GM23338 (cell line): ENCODE results near the gene SLX9. TPM values are rescaled to one million over a fixed set of nuclear protein-coding genes. Genes with fewer than 3 reads are reported as not detected.

ENCODE experiments used
- ATAC-seq: fragments of 200-7000 bp; cut with Tn5 transposase; 3 replicates; pipeline ENCODE4 v1.9.1; 2020
- DNase-seq: peaks from one replicate; pipeline ENCODE4 v3.0.0-alpha.2; 2015; ENCODE audit warnings: low spot score
- H2AFZ ChIP-seq: fragments of 200-600 bp; sonication (generic); 2 replicates; pipeline ENCODE4 v1.8.0; 2016; ENCODE audit warnings: antibody characterized with exemption, mild to moderate bottlenecking, moderate library complexity
- H3F3A ChIP-seq: fragments of 200-600 bp; sonication (generic); replicated peaks from 2 replicates; pipeline ENCODE4 v1.8.0; 2017; ENCODE audit warnings: antibody characterized with exemption, mixed run types, low read depth
- H3K27ac ChIP-seq: fragments of 200-600 bp; sonication (generic); 2 replicates; pipeline ENCODE4 v1.6.1; 2016; ENCODE audit warnings: low read depth
- H3K27me3 ChIP-seq: fragments of 200-600 bp; sonication (generic); 2 replicates; pipeline ENCODE4 v1.8.0; 2016; ENCODE audit warnings: mild to moderate bottlenecking, mixed run types, moderate library complexity; ENCODE audit not compliant: insufficient read depth
- H3K36me3 ChIP-seq: fragments of 200-600 bp; sonication (generic); 2 replicates; pipeline ENCODE4 v1.8.0; 2016; ENCODE audit warnings: mild to moderate bottlenecking; ENCODE audit not compliant: insufficient read depth
- H3K4me1 ChIP-seq: fragments of 200-600 bp; sonication (generic); 2 replicates; pipeline ENCODE4 v1.8.0; 2016; ENCODE audit warnings: mild to moderate bottlenecking, moderate library complexity; ENCODE audit not compliant: insufficient read depth
- H3K4me2 ChIP-seq: fragments of 200-600 bp; sonication (generic); 2 replicates; pipeline ENCODE4 v1.7.1; 2017; ENCODE audit warnings: mixed run types
- H3K4me3 ChIP-seq: fragments of 200-600 bp; sonication (generic); 2 replicates; pipeline ENCODE4 v1.6.1; 2016; ENCODE audit warnings: mixed run types
- H3K79me2 ChIP-seq: fragments of 200-600 bp; sonication (generic); replicated peaks from 2 replicates; pipeline ENCODE4 v1.8.0; 2017; ENCODE audit warnings: mild to moderate bottlenecking; ENCODE audit not compliant: insufficient read depth
- H3K9me2 ChIP-seq: fragments of 200-600 bp; sonication (generic); 2 replicates; pipeline ENCODE4 v1.8.0; 2017; ENCODE audit not compliant: insufficient read depth
- H4K20me1 ChIP-seq: fragments of 200-600 bp; sonication (generic); replicated peaks from 2 replicates; pipeline ENCODE4 v1.8.0; 2017; ENCODE audit warnings: mild to moderate bottlenecking; ENCODE audit not compliant: insufficient read depth
- H3K27ac Mint-ChIP-seq: 2 replicates; pipeline ENCODE4 v1.8.0; 2020; ENCODE audit warnings: inconsistent platforms, mild to moderate bottlenecking, moderate library complexity, mixed read lengths
- H3K27me3 Mint-ChIP-seq: 3 replicates; pipeline ENCODE4 v1.8.0; 2022; ENCODE audit warnings: low read depth, mild to moderate bottlenecking, moderate library complexity, mixed read lengths, inconsistent platforms; ENCODE audit not compliant: insufficient read depth, poor library complexity
- H3K36me3 Mint-ChIP-seq: 3 replicates; pipeline ENCODE4 v1.8.0; 2021; ENCODE audit warnings: low read depth, mild to moderate bottlenecking, inconsistent platforms, moderate library complexity, mixed read lengths
- H3K4me1 Mint-ChIP-seq: 3 replicates; pipeline ENCODE4 v1.8.0; 2020; ENCODE audit warnings: mild to moderate bottlenecking, inconsistent platforms, mixed read lengths
- H3K4me3 Mint-ChIP-seq: 3 replicates; pipeline ENCODE4 v1.8.0; 2021; ENCODE audit warnings: moderate library complexity, mild to moderate bottlenecking, inconsistent platforms, mixed read lengths
- H3K9me3 Mint-ChIP-seq: 3 replicates; pipeline ENCODE4 v1.8.0; 2020; ENCODE audit warnings: moderate library complexity, mild to moderate bottlenecking, inconsistent platforms, mixed read lengths
- CREB1 ChIP-seq: fragments of 250-450 bp; sonication (Bioruptor Pico); IDR thresholded peaks from 2 replicates; pipeline ENCODE4 v1.5.0; 2020; ENCODE audit warnings: low read depth, mild to moderate bottlenecking, moderate library complexity
- CTCF ChIP-seq, 2 experiments: fragments of 200-600 bp in 1 of 2; sonication (generic) in 1 of 2; conservative IDR thresholded peaks; 2 replicates each; pipeline versions ENCODE4 v1.5.1 to v1.6.1; 2016 to 2017; ENCODE audit warnings: antibody characterized with exemption in 2 of 2, low read depth in 2 of 2, mild to moderate bottlenecking in 2 of 2, moderate library complexity in 1 of 2
- ETS1 ChIP-seq: IDR thresholded peaks from 2 replicates; pipeline ENCODE4 v1.6.1; 2016; ENCODE audit warnings: antibody characterized with exemption
- EZH2 ChIP-seq: fragments of 200-600 bp; sonication (generic); IDR thresholded peaks from one replicate; pipeline ENCODE4 v1.8.0; 2017; ENCODE audit warnings: antibody characterized with exemption, mild to moderate bottlenecking, low read depth; ENCODE audit not compliant: unreplicated experiment
- EZH2phosphoT487 ChIP-seq: fragments of 200-600 bp; sonication (generic); IDR thresholded peaks from one replicate; pipeline ENCODE4 v1.8.1; 2018; ENCODE audit warnings: antibody characterized with exemption; ENCODE audit not compliant: unreplicated experiment
- JUNB ChIP-seq: IDR thresholded peaks from one replicate; pipeline ENCODE4 v1.6.1; 2016; ENCODE audit warnings: antibody characterized with exemption; ENCODE audit not compliant: unreplicated experiment
- NANOG ChIP-seq: IDR thresholded peaks from 2 replicates; pipeline ENCODE4 v1.6.1; 2016; ENCODE audit warnings: antibody characterized with exemption, borderline replicate concordance
- POLR2AphosphoS5 ChIP-seq: IDR thresholded peaks from 2 replicates; pipeline ENCODE4 v1.6.1; 2016; ENCODE audit warnings: antibody characterized with exemption, low read depth
- REST ChIP-seq: IDR thresholded peaks from one replicate; pipeline ENCODE4 v1.6.1; 2018; ENCODE audit warnings: antibody characterized with exemption; ENCODE audit not compliant: unreplicated experiment
- STAT1 ChIP-seq: IDR thresholded peaks from one replicate; pipeline ENCODE4 v1.6.1; 2016; ENCODE audit warnings: antibody characterized with exemption; ENCODE audit not compliant: unreplicated experiment
- ZNF114 ChIP-seq: fragments of 250-450 bp; sonication (Bioruptor Pico); IDR thresholded peaks from 2 replicates; pipeline ENCODE4 v1.5.0; 2020; ENCODE audit warnings: mild to moderate bottlenecking, moderate library complexity
- ZNF331 ChIP-seq: fragments of 250-450 bp; sonication (Bioruptor Pico); IDR thresholded peaks from 2 replicates; pipeline ENCODE4 v1.5.0; 2020; ENCODE audit warnings: low read depth, mild to moderate bottlenecking, moderate library complexity
- ZNF462 ChIP-seq: fragments of 250-450 bp; sonication (Bioruptor Pico); IDR thresholded peaks from 2 replicates; pipeline ENCODE4 v1.5.0; 2020; ENCODE audit warnings: mild to moderate bottlenecking, moderate library complexity
- polyA plus RNA-seq: library from polyadenylated mRNA; unstranded; fragments of >200 nt; fragmentation: Nextera tagmentation; extraction: Ambion mirVana; gene quantifications from 2 replicates; pipeline ENCODE4 v1.2.1, GENCODE V29; 2016
- total RNA-seq: library from RNA; depleted of rRNA; stranded (reverse); fragments of >200 nt; shearing (Covaris generic); gene quantifications from 2 replicates; pipeline ENCODE4 v1.2.3, GENCODE V29; 2014

Gene SLX9
- total and polyA plus RNA-seq, 2 experiments from 2014 or later: 41.5 to 46.9 TPM

GRCh38 chr21:44974676-44975075, 34.8 kb downstream of the SLX9 start:
- H2AFZ ChIP-seq: no peak overlapping the region
- no peak overlapping the region for H3K4me3 Mint-ChIP-seq
- TF ChIP-seq STAT1: no peak
- no peak for TF ChIP-seq ZNF462
- no peak for TF ChIP-seq ZNF331
- no peak for TF ChIP-seq CTCF (conservative IDR thresholded peaks at IDR 0.05; ENCODE audit: low read depth in 2 of 2)
- TF ChIP-seq JUNB: no peak
- no peak for TF ChIP-seq REST
- TF ChIP-seq ZNF114: no peak
- TF ChIP-seq POLR2AphosphoS5: no peak
- no peak for TF ChIP-seq CREB1 (CRISPR knock-in tag)
- no peak for TF ChIP-seq NANOG
- no peak for TF ChIP-seq ETS1
- TF ChIP-seq EZH2phosphoT487: no peak
- TF ChIP-seq EZH2: no peak
- H3K27ac Mint-ChIP-seq: no peak overlapping the region
- 0 out of 2 replicates have a peak, but pooled peaks cover under 1% of the 10 kb centered on the region for H3K79me2 ChIP-seq
- no peaks in the 10 kb centered on the region for H3K9me2 ChIP-seq
- no peak overlapping the region for H3K4me2 ChIP-seq
- H3K27me3 ChIP-seq: no peaks in the 10 kb centered on the region
- H3K36me3 ChIP-seq: no peaks in the 10 kb centered on the region
- DNase-seq: no peak
- ATAC-seq: no peak
- no peaks in the 10 kb centered on the region for H3K4me1 ChIP-seq
- H3K4me1 Mint-ChIP-seq: peaks cover 15% of the 10 kb centered on the region
- no peaks in the 10 kb centered on the region for H3F3A ChIP-seq
- peaks cover 22% of the 10 kb centered on the region for H3K36me3 Mint-ChIP-seq
- peaks cover 9% of the 10 kb centered on the region for H3K27me3 Mint-ChIP-seq
- no peaks in the 10 kb centered on the region for H3K9me3 Mint-ChIP-seq
- H3K27ac ChIP-seq: no peak overlapping the region
- no peak overlapping the region for H3K4me3 ChIP-seq
- H4K20me1 ChIP-seq: peaks cover 13% of the 10 kb centered on the region
